HuH-7 (cell line): ENCODE measurements around the gene POLR2J2.
"Not testable (repeated sequence)": the region's sequence is repeated elsewhere in the genome, so short reads cannot be mapped to it uniquely, and the experiment has no call there.

Experiments
- DNase-seq: peaks from one replicate; pipeline ENCODE4 v3.0.0; 2011; ENCODE audit warnings: low spot score

The POLR2J2 gene

DNA sequence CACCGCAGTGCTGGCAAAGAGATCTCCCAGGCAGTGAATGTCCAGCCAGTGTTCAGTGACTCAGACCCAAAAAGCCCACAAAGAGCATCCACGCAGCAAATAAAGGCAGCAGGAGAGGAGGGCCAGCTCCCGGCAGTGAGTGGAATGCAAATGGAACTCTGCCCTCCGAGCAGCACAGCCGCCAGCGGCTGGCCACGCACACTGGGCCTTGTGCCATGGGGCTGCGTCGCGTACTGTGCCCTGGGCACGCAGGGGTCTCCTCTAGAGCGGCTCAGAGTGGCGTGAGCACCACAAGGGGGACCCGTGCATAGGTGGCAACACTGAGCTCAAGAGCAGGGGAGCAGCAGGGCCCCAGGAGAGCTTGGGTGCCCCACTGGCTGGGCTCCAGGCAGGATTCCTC lies 3.9 kb downstream of the POLR2J2 start:
- not testable (repeated sequence) for DNase-seq

- not testable (repeated sequence) for DNase-seq
Measured at GRCh38 chr7:102666850-102667249, 4.6 kb downstream of the POLR2J2 start.

DNA sequence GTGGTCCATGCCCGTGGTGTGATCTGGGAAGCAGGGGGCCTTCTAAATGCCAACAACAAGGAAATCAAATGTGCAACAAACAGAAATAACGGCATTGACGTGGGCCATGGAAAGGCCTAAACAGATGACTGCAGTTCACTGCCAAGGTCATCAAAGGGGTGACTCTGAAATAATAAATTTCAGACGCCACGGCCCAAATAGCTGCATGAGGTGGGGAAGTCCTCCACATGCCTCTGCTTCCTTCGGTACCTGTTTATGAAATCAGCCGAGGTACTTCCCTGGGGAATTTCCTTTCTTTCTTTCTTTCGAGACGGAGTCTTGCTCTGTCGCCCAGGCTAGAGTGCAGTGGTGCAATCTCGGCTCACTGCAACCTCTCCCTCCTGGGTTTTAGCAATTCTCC lies 6.7 kb downstream of the POLR2J2 start:
- DNase-seq, result not testable (repeated sequence)

DNA sequence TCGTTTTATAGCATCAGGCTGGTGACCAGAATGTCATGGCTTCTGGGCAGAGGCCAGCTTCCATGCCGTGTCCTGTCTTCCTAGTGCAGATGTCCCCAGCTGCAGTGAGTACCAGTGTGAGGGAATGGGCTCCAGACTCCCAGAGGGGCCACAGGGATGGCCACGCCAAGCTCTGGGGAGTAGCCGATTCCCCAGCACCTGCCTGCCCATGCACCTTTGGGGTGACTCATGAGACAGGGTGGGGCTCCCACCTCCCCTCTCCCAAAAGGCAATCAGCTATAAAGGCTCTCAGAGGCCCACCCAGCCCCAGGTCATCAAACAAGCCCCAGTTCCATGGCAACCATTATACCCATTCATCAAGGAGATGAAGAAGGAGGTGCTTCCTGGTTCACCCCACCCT lies 21.5 kb downstream of the POLR2J2 start, which contains the start of gene SPDYE2B:
TSS of gene SPDYE2B (plus strand) at position 396 of the 400 bp plus-strand sequence. CDS start 2,030 bp downstream, outside the sequence.
- DNase-seq, result not testable (repeated sequence)

DNA sequence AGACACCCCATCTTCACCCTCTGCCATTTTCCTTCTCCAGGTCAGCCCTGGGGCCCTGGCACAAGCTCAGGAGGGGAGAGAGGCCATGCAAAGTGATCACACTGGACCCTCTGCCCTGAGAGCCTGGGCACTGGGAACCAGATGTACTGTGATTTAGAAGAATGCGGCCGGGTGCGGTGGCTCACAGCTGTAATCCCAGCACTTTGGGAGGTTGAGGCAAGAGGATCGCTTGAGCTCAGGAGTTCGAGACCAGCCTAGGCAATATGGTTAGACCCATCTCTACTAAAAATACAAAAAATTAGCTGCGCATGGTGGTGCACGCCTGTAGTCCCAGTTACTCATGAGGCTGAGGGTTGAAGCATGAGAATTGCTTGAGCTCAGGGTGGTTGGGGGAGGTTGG lies 23.6 kb downstream of the POLR2J2 start:
- DNase-seq, result not testable (repeated sequence)

DNA sequence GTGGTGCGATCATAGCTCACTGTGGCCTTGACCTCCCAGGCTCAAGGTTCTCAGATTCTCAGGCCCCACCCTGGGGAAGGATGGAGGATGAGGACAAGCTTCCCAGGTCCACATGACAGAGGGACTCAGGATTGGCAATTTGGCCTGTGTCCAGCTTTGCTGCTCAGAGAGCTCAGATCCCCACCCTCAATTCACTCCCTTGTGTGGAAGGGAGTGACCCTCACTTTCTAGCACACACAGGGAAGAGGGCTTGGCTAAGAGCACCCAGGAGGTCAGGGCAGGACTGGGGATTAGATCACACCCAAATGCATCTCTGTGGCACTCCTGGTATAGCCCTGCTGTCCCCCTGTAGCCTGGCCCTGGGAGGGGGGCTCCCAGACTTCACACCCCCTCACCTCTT lies 28.1 kb downstream of the POLR2J2 start:
- DNase-seq, result not testable (repeated sequence)

- not testable (repeated sequence) for DNase-seq
Measured at GRCh38 chr7:102642691-102643090, 28.8 kb downstream of the POLR2J2 start, which contains the start of gene UPK3BL1. UPK3BL1 (minus strand) TSS chr7:102642791; CDS start chr7:102642741, 50 bp downstream.

DNA sequence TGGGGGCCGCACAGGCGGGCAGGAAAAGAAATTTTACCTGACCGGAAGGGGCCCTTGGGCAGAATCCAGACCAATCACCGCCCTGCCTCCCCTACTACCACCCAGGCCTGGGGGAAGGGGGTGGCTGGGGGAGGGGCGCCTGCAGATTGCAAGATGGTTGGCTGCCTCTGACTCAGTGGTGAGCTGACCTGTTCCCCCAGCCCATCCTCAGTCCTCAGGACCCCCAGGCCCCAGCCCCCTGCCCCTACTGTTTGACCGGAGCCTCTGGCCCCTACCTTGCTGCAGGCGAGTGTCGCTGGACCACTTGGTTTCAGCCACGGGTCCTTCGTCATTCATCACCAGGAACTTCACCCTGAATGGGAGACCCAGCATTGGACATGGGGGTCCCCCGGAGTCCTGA lies 32.6 kb downstream of the POLR2J2 start:
- DNase-seq, result not testable (repeated sequence)

GRCh38 chr7:102636956-102637355 lies 34.5 kb downstream of the POLR2J2 start:
- not testable (repeated sequence) for DNase-seq

GRCh38 chr7:102635354-102635753 lies 36.1 kb downstream of the POLR2J2 start:
- not testable (repeated sequence) for DNase-seq

GRCh38 chr7:102634299-102634698 lies 37.2 kb downstream of the POLR2J2 start:
- DNase-seq, result not testable (repeated sequence)

GRCh38 chr7:102630622-102631021 lies 40.8 kb downstream of the POLR2J2 start:
- DNase-seq, result not testable (repeated sequence)

GRCh38 chr7:102627271-102627904 lies 44.1 kb downstream of the POLR2J2 start:
- not testable (repeated sequence) for DNase-seq

GRCh38 chr7:102618122-102618521 lies 53.3 kb downstream of the POLR2J2 start:
- DNase-seq, result not testable (repeated sequence)

DNA sequence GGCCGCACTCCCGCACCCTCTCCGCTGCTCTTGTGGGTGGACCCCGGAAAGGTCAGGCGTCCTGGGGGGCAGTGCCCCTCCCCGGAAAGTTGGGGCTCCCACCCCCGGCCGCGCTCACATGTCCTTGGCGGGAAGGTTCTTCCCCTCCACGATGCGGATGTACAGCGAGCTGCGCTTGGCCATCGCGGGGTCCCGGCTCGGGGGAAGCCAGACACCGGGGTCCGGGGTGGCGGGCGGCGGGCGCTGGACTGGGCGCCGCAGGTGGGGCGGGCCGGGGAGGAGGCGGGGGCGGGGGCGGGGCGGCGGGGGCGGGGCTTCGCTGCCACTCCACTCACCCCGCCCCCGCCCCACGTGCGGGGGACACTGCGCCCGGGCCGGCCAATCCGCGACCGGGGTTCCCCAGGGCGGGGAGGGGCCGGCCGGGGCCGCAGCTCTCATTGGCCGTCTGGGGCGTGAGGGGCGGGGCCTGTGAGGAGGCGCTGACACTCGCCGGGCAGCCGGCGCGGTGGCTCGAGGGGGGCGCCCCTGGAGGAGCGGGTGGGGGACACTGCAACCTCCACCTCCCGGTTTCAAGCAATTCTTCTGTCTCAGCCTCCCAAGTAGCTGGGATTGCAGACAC lies 54.8 kb downstream of the POLR2J2 start, which contains the start of gene RASA4:
TSS of gene RASA4 (minus strand) at position 250 of the 619 bp plus-strand sequence. CDS start at position 183, 67 bp downstream.
- not testable (repeated sequence) for DNase-seq
